ENCODE data around the gene APLP1. TPM values are rescaled to one million over a fixed set of nuclear protein-coding genes. Genes with fewer than 3 reads are reported as not detected.
"Not testable (repeated sequence)": the region's sequence is repeated elsewhere in the genome, so short reads cannot be mapped to it uniquely, and the experiment has no call there.

APLP1 gene
- total RNA-seq, 1 experiment from 2014 or later, result 15.5 TPM

- ATAC-seq, result no peak
- no peak for DNase-seq (ENCODE audit: low spot score)
- Mint-ChIP-seq H3K36me3 (peaks cover 57% of the 10 kb centered on the region), H3K27ac (no peak overlapping the region), H3K4me1 (no peaks in the 10 kb centered on the region), H3K4me3 (no peak overlapping the region), H3K9me3 (no peaks in the 10 kb centered on the region), H3K27me3 (ENCODE audit: low read depth) (no peaks in the 10 kb centered on the region)
- TF ChIP-seq, protein P1, sequence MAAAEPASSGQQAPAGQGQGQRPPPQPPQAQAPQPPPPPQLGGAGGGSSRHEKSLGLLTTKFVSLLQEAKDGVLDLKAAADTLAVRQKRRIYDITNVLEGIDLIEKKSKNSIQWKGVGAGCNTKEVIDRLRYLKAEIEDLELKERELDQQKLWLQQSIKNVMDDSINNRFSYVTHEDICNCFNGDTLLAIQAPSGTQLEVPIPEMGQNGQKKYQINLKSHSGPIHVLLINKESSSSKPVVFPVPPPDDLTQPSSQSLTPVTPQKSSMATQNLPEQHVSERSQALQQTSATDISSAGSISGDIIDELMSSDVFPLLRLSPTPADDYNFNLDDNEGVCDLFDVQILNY (CRISPR knock-in tag; IDR thresholded peaks at IDR 0.05), result no peak
- TF ChIP-seq NFYB (CRISPR knock-in tag; conservative IDR thresholded peaks at IDR 0.05; ENCODE audit: low read depth) (no peak), USF1 (CRISPR knock-in tag; IDR thresholded peaks at IDR 0.05) (no peak), GABPB1 (CRISPR knock-in tag; IDR thresholded peaks at IDR 0.05) (no peak), ZBTB21 (CRISPR knock-in tag; IDR thresholded peaks at IDR 0.05; ENCODE audit: borderline replicate concordance) (no peak), ZNF138 (CRISPR knock-in tag; conservative IDR thresholded peaks at IDR 0.05) (no peak), ZNF317 (CRISPR knock-in tag; IDR thresholded peaks at IDR 0.05; ENCODE audit: borderline replicate concordance, low read depth) (no peak), HMGA2 (CRISPR knock-in tag; IDR thresholded peaks at IDR 0.05) (no peak), NR1H2 (CRISPR knock-in tag; IDR thresholded peaks at IDR 0.05) (no peak)
- TF ChIP-seq, protein P2, sequence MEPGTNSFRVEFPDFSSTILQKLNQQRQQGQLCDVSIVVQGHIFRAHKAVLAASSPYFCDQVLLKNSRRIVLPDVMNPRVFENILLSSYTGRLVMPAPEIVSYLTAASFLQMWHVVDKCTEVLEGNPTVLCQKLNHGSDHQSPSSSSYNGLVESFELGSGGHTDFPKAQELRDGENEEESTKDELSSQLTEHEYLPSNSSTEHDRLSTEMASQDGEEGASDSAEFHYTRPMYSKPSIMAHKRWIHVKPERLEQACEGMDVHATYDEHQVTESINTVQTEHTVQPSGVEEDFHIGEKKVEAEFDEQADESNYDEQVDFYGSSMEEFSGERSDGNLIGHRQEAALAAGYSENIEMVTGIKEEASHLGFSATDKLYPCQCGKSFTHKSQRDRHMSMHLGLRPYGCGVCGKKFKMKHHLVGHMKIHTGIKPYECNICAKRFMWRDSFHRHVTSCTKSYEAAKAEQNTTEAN (CRISPR knock-in tag; IDR thresholded peaks at IDR 0.05), result no peak
- POLR2A ChIA-PET, result interaction anchor here (0.7 kb wide), 1 partner anchor 13 kb away, joined by 3 read pairs; no protein-coding TSS in a partner anchor
- CTCF ChIA-PET, result no interaction called here
Observed at GRCh38 chr19:35890113-35890650, 21.8 kb downstream of the APLP1 start.

- DNase-seq (ENCODE audit: low spot score); ATAC-seq; H3K4me3 Mint-ChIP-seq; CTCF ChIA-PET; H3K4me1 Mint-ChIP-seq; H3K27me3 Mint-ChIP-seq (ENCODE audit: low read depth); POLR2A ChIA-PET; H3K9me3 Mint-ChIP-seq; H3K27ac Mint-ChIP-seq: not testable (repeated sequence)
- H3K36me3 Mint-ChIP-seq, result peaks cover 66% of the 10 kb centered on the region
Observed at GRCh38 chr19:35891819-35892218, 23.4 kb downstream of the APLP1 start.

GRCh38 chr19:35894342-35894741 lies 26.0 kb downstream of the APLP1 start:
- ATAC-seq (no peak), DNase-seq (ENCODE audit: low spot score) (no peak)
- Mint-ChIP-seq H3K9me3 (no peaks in the 10 kb centered on the region), H3K4me3 (no peak overlapping the region), H3K27ac (no peak overlapping the region), H3K36me3 (peaks cover 51% of the 10 kb centered on the region), H3K4me1 (no peaks in the 10 kb centered on the region), H3K27me3 (ENCODE audit: low read depth) (no peaks in the 10 kb centered on the region)
- POLR2A ChIA-PET, result no interaction called here
- CTCF ChIA-PET, result no interaction called here
- TF ChIP-seq HMGA2 (CRISPR knock-in tag; IDR thresholded peaks at IDR 0.05) (no peak), FOXK1 (CRISPR knock-in tag; IDR thresholded peaks at IDR 0.05) (no peak), KAT7 (CRISPR knock-in tag; IDR thresholded peaks at IDR 0.05; ENCODE audit: borderline replicate concordance) (no peak), ZBTB21 (CRISPR knock-in tag; IDR thresholded peaks at IDR 0.05; ENCODE audit: borderline replicate concordance) (no peak), NFATC4 (CRISPR knock-in tag; IDR thresholded peaks at IDR 0.05) (no peak), RORB (CRISPR knock-in tag; IDR thresholded peaks at IDR 0.05) (no peak), ZNF671 (CRISPR knock-in tag; IDR thresholded peaks at IDR 0.05) (no peak), TP53 (CRISPR knock-in tag; IDR thresholded peaks at IDR 0.05) (no peak), ZNF317 (CRISPR knock-in tag; IDR thresholded peaks at IDR 0.05; ENCODE audit: borderline replicate concordance, low read depth) (no peak), FOXP4 (CRISPR knock-in tag; IDR thresholded peaks at IDR 0.05) (no peak), USF2 (CRISPR knock-in tag; IDR thresholded peaks at IDR 0.05) (no peak), FOXP1 (CRISPR knock-in tag; IDR thresholded peaks at IDR 0.05; ENCODE audit: borderline replicate concordance) (no peak)
- TF ChIP-seq, protein P3, sequence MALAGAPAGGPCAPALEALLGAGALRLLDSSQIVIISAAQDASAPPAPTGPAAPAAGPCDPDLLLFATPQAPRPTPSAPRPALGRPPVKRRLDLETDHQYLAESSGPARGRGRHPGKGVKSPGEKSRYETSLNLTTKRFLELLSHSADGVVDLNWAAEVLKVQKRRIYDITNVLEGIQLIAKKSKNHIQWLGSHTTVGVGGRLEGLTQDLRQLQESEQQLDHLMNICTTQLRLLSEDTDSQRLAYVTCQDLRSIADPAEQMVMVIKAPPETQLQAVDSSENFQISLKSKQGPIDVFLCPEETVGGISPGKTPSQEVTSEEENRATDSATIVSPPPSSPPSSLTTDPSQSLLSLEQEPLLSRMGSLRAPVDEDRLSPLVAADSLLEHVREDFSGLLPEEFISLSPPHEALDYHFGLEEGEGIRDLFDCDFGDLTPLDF (CRISPR knock-in tag; IDR thresholded peaks at IDR 0.05), result no peak
- TF ChIP-seq, protein P4, sequence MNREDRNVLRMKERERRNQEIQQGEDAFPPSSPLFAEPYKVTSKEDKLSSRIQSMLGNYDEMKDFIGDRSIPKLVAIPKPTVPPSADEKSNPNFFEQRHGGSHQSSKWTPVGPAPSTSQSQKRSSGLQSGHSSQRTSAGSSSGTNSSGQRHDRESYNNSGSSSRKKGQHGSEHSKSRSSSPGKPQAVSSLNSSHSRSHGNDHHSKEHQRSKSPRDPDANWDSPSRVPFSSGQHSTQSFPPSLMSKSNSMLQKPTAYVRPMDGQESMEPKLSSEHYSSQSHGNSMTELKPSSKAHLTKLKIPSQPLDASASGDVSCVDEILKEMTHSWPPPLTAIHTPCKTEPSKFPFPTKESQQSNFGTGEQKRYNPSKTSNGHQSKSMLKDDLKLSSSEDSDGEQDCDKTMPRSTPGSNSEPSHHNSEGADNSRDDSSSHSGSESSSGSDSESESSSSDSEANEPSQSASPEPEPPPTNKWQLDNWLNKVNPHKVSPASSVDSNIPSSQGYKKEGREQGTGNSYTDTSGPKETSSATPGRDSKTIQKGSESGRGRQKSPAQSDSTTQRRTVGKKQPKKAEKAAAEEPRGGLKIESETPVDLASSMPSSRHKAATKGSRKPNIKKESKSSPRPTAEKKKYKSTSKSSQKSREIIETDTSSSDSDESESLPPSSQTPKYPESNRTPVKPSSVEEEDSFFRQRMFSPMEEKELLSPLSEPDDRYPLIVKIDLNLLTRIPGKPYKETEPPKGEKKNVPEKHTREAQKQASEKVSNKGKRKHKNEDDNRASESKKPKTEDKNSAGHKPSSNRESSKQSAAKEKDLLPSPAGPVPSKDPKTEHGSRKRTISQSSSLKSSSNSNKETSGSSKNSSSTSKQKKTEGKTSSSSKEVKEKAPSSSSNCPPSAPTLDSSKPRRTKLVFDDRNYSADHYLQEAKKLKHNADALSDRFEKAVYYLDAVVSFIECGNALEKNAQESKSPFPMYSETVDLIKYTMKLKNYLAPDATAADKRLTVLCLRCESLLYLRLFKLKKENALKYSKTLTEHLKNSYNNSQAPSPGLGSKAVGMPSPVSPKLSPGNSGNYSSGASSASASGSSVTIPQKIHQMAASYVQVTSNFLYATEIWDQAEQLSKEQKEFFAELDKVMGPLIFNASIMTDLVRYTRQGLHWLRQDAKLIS (CRISPR knock-in tag; IDR thresholded peaks at IDR 0.05; ENCODE audit: borderline replicate concordance), result no peak

Measured in WTC11 (cell line).